Mesothelial cell of epicardium (in vitro differentiated cells): ENCODE data around the gene GET3. TPM values are rescaled to one million over a fixed set of nuclear protein-coding genes. Genes with fewer than 3 reads are reported as not detected.
A peak's percentile ranks its signal among the peaks of the same experiment; 100 is the strongest.
"Not testable (repeated sequence)": the region's sequence is repeated elsewhere in the genome, so short reads cannot be mapped to it uniquely, and the experiment has no call there.

Experiments
- DNase-seq, 2 experiments: peaks; one replicate each; pipeline ENCODE4 v3.0.0; 2021; ENCODE audit warnings: low spot score in 2 of 2; ENCODE audit not compliant: unreplicated experiment in 2 of 2
- H3K27ac Mint-ChIP-seq: 2 replicates; pipeline ENCODE4 v1.8.0; 2021; ENCODE audit warnings: mixed read lengths
- H3K27me3 Mint-ChIP-seq: 2 replicates; pipeline ENCODE4 v1.8.0; 2021; ENCODE audit warnings: low read depth, mixed read lengths
- H3K36me3 Mint-ChIP-seq: 2 replicates; pipeline ENCODE4 v1.8.0; 2021; ENCODE audit warnings: mixed read lengths
- H3K4me1 Mint-ChIP-seq: 2 replicates; pipeline ENCODE4 v1.8.0; 2021; ENCODE audit warnings: mixed read lengths
- H3K4me3 Mint-ChIP-seq: 2 replicates; pipeline ENCODE4 v1.8.0; 2021; ENCODE audit warnings: mild to moderate bottlenecking, moderate library complexity, mixed read lengths
- H3K9me3 Mint-ChIP-seq: 2 replicates; pipeline ENCODE4 v1.8.0; 2021; ENCODE audit warnings: mixed read lengths
- total RNA-seq: library from RNA; stranded (reverse); gene quantifications from 3 replicates; pipeline ENCODE4 v1.2.1, GENCODE V29; 2021
- TF ChIP-seq, protein P1 (sequence below): fragments of 200-600 bp; sonication (generic); IDR thresholded peaks from one replicate; pipeline ENCODE4 v1.5.0; 2021; ENCODE audit warnings: antibody characterized with exemption; ENCODE audit not compliant: unreplicated experiment

GET3 gene
- total RNA-seq, 1 donor from 2014 or later = 46.9 TPM

DNA sequence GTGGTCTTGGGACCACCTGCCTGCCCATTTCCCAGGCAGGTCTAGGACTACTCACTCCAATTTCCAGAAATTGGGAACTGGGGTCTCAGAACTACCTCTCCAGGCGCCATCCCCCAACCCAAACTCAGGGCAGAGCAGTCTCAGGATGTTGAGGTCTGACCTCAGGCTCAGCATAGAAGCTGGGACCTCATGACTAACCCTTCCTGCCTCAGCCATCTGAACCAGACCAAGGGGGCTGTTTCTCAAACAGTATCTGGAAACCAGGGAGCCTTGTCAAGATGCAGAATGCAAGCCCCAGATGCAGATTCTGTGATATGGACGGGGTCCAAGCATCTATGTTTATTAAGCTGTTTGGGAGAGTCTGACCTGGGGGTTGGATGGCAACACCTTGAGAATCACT, 42.2 kb upstream of the GET3 start:
- no peak for DNase-seq
- Mint-ChIP-seq H3K36me3 (peaks cover 7% of the 10 kb centered on the region), H3K27me3 (no peaks in the 10 kb centered on the region), H3K4me1 (peaks cover 6% of the 10 kb centered on the region), H3K4me3 (peak overlapping the region; percentile 89), H3K9me3 (no peaks in the 10 kb centered on the region), H3K27ac (no peak overlapping the region)
- TF ChIP-seq, protein P1, sequence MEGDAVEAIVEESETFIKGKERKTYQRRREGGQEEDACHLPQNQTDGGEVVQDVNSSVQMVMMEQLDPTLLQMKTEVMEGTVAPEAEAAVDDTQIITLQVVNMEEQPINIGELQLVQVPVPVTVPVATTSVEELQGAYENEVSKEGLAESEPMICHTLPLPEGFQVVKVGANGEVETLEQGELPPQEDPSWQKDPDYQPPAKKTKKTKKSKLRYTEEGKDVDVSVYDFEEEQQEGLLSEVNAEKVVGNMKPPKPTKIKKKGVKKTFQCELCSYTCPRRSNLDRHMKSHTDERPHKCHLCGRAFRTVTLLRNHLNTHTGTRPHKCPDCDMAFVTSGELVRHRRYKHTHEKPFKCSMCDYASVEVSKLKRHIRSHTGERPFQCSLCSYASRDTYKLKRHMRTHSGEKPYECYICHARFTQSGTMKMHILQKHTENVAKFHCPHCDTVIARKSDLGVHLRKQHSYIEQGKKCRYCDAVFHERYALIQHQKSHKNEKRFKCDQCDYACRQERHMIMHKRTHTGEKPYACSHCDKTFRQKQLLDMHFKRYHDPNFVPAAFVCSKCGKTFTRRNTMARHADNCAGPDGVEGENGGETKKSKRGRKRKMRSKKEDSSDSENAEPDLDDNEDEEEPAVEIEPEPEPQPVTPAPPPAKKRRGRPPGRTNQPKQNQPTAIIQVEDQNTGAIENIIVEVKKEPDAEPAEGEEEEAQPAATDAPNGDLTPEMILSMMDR = no peak

DNA sequence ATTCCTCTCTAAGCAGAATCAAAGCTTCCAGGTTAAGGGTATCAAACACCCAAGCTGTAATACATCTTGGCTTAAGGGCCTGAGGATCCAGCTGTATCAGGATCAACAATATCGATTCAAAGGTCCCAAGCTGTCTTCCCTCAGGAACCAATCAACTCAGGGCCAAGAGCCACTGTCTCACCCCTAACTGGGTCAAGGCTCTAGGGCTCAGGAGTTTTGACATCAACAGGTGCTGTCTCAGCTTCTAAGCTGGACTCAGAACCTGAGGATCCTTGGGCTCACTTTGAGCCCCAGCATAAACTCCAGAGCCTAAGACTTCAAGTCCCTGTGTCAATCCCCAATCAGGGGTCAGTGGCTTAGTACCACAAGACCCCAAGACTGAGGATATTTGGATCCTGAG, 41.8 kb upstream of the GET3 start:
- no peaks in the 10 kb centered on the region for H3K27me3 Mint-ChIP-seq
- H3K27ac Mint-ChIP-seq = no peak overlapping the region
- H3K4me1 Mint-ChIP-seq = peaks cover 6% of the 10 kb centered on the region
- TF ChIP-seq, protein P1 = no peak
- peaks cover 7% of the 10 kb centered on the region for H3K36me3 Mint-ChIP-seq
- no peak for DNase-seq
- no peaks in the 10 kb centered on the region for H3K9me3 Mint-ChIP-seq
- peak overlapping the region; percentile 89 for H3K4me3 Mint-ChIP-seq

DNA sequence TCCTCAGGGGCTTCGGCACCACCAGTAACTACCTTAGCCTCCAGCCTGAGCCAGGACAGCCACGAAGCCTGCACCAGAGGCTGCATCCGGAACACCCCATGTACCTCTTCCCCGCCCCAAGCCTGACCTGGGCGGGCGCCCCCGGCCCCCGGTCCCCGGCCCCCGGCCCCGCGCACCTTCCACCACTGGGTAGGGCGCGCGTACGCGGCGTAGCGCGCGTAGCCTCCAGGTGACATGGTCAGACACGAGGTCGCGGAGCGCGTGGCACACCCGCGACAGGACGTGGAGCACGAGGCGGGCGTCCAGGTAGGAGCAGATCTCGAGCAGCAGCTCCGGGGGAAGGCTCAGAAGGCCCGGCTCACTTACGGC, 41.3 kb upstream of the GET3 start:
- H3K27me3 Mint-ChIP-seq = no peaks in the 10 kb centered on the region
- peak overlapping the region; percentile 89 for H3K4me3 Mint-ChIP-seq
- no peak for DNase-seq
- H3K9me3 Mint-ChIP-seq = no peaks in the 10 kb centered on the region
- peaks cover 6% of the 10 kb centered on the region for H3K4me1 Mint-ChIP-seq
- H3K36me3 Mint-ChIP-seq = peaks cover 11% of the 10 kb centered on the region
- H3K27ac Mint-ChIP-seq = peak overlapping the region; percentile 98
- TF ChIP-seq, protein P1 = no peak

DNA sequence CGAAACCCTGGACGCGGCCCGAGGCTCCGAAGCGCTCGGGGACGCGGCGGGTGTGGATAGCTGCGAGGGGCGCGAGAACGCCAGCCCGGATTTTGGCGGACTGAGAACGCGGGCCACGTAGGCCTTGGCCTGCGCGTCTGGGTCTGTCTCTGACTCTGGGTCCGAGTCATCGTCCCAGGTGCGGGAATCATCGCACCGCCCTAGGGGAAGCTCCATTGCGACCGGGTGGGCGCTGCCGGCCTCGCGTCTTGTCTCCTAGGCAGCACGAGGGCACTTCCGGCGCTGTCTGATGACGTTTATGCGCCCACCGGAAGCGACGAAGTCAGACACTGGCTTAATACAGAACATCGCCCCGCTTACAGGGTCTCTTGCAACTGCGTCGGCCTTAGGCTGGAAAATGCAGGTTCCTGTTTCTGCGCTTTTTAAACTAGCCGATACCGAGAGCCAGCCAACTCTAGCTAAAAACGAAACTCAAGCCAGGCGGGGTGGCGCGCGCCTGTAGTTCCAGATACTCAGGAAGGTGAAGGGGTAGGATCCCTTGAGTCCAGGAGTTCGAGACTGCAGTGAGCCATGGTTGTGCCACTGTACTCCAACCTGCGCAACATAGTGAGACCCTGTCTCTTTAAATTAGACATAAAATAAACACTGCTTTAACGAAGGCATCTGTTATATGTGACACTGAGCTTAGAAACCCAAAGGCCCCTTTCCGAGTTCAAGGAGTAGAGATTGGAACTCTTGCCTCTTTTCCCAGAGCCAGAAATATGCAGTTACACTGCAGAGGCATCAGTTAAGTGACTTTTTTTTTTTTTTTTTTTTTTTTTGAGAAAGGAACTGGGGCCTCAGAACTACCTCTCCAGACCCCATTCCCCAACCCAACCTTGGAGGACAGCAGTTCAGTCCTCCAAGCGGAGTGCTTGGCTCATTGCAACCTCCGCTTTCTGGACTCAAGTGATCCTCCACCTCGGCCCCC, 40.6 kb upstream of the GET3 start, which contains the start of gene FBXW9:
Gene FBXW9 (minus strand): TSS at position 266 of the 970 bp plus-strand sequence. CDS start 50 bp downstream, at position 216.
- no peaks in the 10 kb centered on the region for H3K27me3 Mint-ChIP-seq
- DNase-seq = peak; percentile 93 to 99

DNA sequence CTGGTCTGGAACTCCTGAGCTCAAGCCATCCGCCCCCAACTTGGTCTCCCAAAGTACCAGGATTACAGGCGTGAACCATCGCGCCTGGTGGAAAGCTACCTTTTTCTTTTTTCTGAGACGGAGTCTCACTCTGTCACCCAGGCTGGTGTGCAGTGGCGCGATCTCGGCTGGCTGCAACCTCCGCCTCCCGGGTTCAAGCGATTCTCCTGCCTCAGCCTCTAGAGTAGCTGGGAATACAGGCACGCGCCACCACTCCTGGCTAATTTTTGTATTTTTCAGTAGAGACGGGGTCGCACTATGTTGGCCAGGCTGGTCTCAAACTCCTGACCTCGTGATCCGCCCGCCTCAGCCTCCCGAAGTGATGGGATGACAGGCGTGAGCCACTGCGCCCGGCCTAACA, 39.9 kb upstream of the GET3 start:
- H3K4me1 Mint-ChIP-seq, DNase-seq, H3K9me3 Mint-ChIP-seq, H3K27me3 Mint-ChIP-seq: not testable (repeated sequence)
- Mint-ChIP-seq H3K36me3 (peaks cover 17% of the 10 kb centered on the region), H3K27ac (peak overlapping the region; percentile 30), H3K4me3 (peak overlapping the region; percentile 51)

More for the DNA sequence above, 40.6 kb upstream of the GET3 start, which contains the start of gene FBXW9:
- Mint-ChIP-seq H3K9me3 (no peaks in the 10 kb centered on the region), H3K27ac (peak within 1 kb of the TSS; percentile 98), H3K36me3 (peaks cover 16% of the 10 kb centered on the region), H3K4me3 (peak within 1 kb of the TSS; percentile 89), H3K4me1 (peaks cover 6% of the 10 kb centered on the region)
- TF ChIP-seq, protein P1 = no peak

DNA sequence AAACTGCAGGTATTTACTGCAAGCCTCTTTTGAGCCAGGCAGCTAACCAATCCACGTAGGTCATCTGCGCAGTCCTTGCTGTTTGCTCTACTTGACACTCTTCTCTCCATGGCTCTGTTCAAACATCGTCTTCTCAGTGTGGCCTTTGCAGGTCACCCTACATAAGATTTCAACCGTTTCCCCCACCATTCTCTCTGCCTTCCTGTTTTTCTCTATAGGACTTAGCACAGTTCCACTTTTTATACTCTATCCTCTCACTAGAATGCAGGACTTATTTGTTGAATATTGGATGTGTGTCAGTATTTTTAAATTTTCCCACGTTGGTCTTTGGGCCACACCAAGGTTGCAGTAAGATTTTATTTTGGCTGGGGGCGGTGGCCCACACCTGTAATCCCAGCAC, 39.2 kb upstream of the GET3 start:
- TF ChIP-seq, protein P1 = no peak
- H3K27me3 Mint-ChIP-seq = no peaks in the 10 kb centered on the region
- peak overlapping the region; percentile 37 for H3K27ac Mint-ChIP-seq
- H3K36me3 Mint-ChIP-seq = peaks cover 20% of the 10 kb centered on the region
- peaks cover 6% of the 10 kb centered on the region for H3K4me1 Mint-ChIP-seq
- H3K9me3 Mint-ChIP-seq = no peaks in the 10 kb centered on the region
- peak overlapping the region; percentile 49 for H3K4me3 Mint-ChIP-seq
- DNase-seq = no peak
